AG09319 (cell line): ENCODE measurements around the gene FAM136A.
A peak's percentile ranks its signal among the peaks of the same experiment; 100 is the strongest.

ENCODE experiments used
- DNase-seq: peaks from one replicate; pipeline ENCODE4 v3.0.0-alpha.2; 2010; ENCODE audit warnings: low read depth; ENCODE audit errors: extremely low read depth
- TF ChIP-seq, protein P1 (sequence below): IDR thresholded peaks from 2 replicates; pipeline ENCODE4 v1.5.1; 2011; ENCODE audit warnings: low read depth, mild to moderate bottlenecking, inconsistent platforms, low read length, moderate library complexity

Gene FAM136A

DNA sequence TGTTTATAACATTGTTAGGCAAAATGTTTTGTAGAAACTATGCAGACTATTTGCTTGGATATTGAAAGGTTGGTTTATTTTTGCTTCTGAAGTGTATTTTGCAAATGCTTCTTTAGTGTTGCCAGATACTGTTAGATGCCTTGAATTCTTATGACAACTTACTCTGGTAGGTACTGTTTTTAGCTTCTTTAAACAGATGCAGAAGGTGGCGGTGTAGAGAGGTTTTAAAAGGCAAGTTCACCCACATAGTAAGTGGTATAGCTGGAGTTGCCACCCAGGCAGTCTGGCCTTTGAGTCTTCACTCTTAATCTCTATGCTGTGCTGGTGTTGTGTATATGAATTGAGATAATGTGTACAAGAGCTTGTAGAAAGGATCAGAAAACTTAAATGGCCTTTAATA, 40.4 kb downstream of the FAM136A start:
- no peak for DNase-seq
- TF ChIP-seq, protein P1, sequence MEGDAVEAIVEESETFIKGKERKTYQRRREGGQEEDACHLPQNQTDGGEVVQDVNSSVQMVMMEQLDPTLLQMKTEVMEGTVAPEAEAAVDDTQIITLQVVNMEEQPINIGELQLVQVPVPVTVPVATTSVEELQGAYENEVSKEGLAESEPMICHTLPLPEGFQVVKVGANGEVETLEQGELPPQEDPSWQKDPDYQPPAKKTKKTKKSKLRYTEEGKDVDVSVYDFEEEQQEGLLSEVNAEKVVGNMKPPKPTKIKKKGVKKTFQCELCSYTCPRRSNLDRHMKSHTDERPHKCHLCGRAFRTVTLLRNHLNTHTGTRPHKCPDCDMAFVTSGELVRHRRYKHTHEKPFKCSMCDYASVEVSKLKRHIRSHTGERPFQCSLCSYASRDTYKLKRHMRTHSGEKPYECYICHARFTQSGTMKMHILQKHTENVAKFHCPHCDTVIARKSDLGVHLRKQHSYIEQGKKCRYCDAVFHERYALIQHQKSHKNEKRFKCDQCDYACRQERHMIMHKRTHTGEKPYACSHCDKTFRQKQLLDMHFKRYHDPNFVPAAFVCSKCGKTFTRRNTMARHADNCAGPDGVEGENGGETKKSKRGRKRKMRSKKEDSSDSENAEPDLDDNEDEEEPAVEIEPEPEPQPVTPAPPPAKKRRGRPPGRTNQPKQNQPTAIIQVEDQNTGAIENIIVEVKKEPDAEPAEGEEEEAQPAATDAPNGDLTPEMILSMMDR = no peak

GRCh38 chr2:70258532-70258875, 43.4 kb downstream of the FAM136A start:
- DNase-seq = no peak

GRCh38 chr2:70255637-70256314, 46.1 kb downstream of the FAM136A start:
- TF ChIP-seq, protein P1 = no peak
- no peak for DNase-seq

More at GRCh38 chr2:70258532-70258875, 43.4 kb downstream of the FAM136A start:
- TF ChIP-seq, protein P1 = no peak

GRCh38 chr2:70250434-70250833, 51.4 kb downstream of the FAM136A start:
- TF ChIP-seq, protein P1 = no peak
- no peak for DNase-seq

DNA sequence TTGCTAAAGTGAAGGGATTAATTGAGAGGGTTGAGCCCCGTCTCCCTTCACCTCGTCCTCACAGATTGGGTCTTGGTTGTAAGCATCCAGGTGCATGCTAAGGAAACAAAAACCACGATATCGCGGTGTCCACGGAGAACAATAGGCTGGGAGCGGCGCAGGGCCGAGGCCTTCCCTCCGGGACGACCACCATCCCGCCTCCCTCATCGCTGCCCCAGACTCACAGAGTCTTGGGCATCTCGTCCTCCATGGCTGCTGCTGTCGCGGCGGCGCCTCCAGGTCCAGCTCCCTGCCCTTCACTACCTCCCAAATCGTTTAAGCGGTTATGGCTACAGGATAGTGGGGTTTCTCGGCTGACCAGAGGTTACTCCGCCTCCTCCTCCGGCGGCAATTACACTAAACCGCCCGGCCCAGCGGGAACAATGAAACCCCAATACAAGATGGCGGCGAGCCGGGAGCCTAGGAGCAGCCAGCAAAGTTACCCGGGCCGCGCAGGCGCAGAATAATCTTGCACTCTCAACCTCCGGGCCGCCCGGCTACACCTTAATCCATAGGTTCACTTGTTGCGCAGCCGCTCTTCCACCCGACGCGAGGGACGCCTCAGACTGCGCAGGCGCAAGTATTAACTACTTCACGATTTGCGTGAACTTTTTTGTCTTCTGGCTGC, 53.6 kb downstream of the FAM136A start, which contains the start of gene TIA1:
Gene TIA1 (minus strand): TSS at position 448 of the 667 bp plus-strand sequence. CDS start 198 bp downstream, at position 250.
- TF ChIP-seq, protein P1 = no peak
- peak; percentile 97 for DNase-seq

GRCh38 chr2:70247364-70248180, 54.3 kb downstream of the FAM136A start:
- DNase-seq = no peak
- TF ChIP-seq, protein P1 = no peak
